Measurements from ENCODE around the gene SUN5. TPM values are rescaled to one million over a fixed set of nuclear protein-coding genes. Genes with fewer than 3 reads are reported as not detected.

The SUN5 gene
- total RNA-seq, 1 experiment from 2014 or later, result not detected

- no peak for DNase-seq
- H3K36me3 Mint-ChIP-seq (ENCODE audit: insufficient read depth, unreplicated experiment), result no peaks in the 10 kb centered on the region
- H3K27me3 Mint-ChIP-seq (ENCODE audit: unreplicated experiment), result no peaks in the 10 kb centered on the region
- H3K4me1 Mint-ChIP-seq (ENCODE audit: low read depth, unreplicated experiment), result no peaks in the 10 kb centered on the region
- H3K9me3 Mint-ChIP-seq (ENCODE audit: low read depth, unreplicated experiment), result no peaks in the 10 kb centered on the region
- BruUV-seq (replicated peaks), result no TSS peak
- CTCF ChIA-PET, result interaction anchor here (0.6 kb wide), 1 partner anchor 320 kb away, joined by 4 read pairs; no protein-coding TSS in a partner anchor
- TF ChIP-seq CTCF (IDR thresholded peaks at IDR 0.05; ENCODE audit: unreplicated experiment), result no peak
- no peak overlapping the region for H3K4me3 Mint-ChIP-seq (ENCODE audit: low read depth, unreplicated experiment)
- intact Hi-C loops (cut with micrococcal nuclease; ENCODE audit: unreplicated experiment), result no loop called here
- no peak overlapping the region for H3K27ac Mint-ChIP-seq (ENCODE audit: unreplicated experiment)
These were observed 24.6 kb upstream of the SUN5 start for GRCh38 chr20:33028875-33029274.

GRCh38 chr20:33027769-33028751 lies 23.8 kb upstream of the SUN5 start:
- DNase-seq, result no peak
- Mint-ChIP-seq H3K27ac (ENCODE audit: unreplicated experiment) (no peak overlapping the region), H3K4me1 (ENCODE audit: low read depth, unreplicated experiment) (no peaks in the 10 kb centered on the region), H3K9me3 (ENCODE audit: low read depth, unreplicated experiment) (no peaks in the 10 kb centered on the region), H3K36me3 (ENCODE audit: insufficient read depth, unreplicated experiment) (no peaks in the 10 kb centered on the region), H3K27me3 (ENCODE audit: unreplicated experiment) (no peaks in the 10 kb centered on the region), H3K4me3 (ENCODE audit: low read depth, unreplicated experiment) (no peak overlapping the region)
- CTCF ChIA-PET, result interaction anchor here (0.6 to 1.0 kb wide), 2 partner anchors 11 to 319 kb away, joined by 4 read pairs; no protein-coding TSS in a partner anchor
- intact Hi-C loops (cut with micrococcal nuclease; ENCODE audit: unreplicated experiment), result no loop called here
- TF ChIP-seq CTCF (IDR thresholded peaks at IDR 0.05; ENCODE audit: unreplicated experiment), result no peak
- BruUV-seq (replicated peaks), result no TSS peak

GRCh38 chr20:33026779-33027759 lies 22.8 kb upstream of the SUN5 start:
- H3K4me3 Mint-ChIP-seq (ENCODE audit: low read depth, unreplicated experiment), result no peak overlapping the region

More at GRCh38 chr20:33026779-33027759, 22.8 kb upstream of the SUN5 start:
- intact Hi-C loops (cut with micrococcal nuclease; ENCODE audit: unreplicated experiment), result no loop called here
- BruUV-seq (replicated peaks), result no TSS peak
- no peak for TF ChIP-seq CTCF (IDR thresholded peaks at IDR 0.05; ENCODE audit: unreplicated experiment)
- no peaks in the 10 kb centered on the region for H3K9me3 Mint-ChIP-seq (ENCODE audit: low read depth, unreplicated experiment)
- H3K36me3 Mint-ChIP-seq (ENCODE audit: insufficient read depth, unreplicated experiment), result no peaks in the 10 kb centered on the region
- CTCF ChIA-PET, result interaction anchor here (0.6 to 1.0 kb wide), 2 partner anchors 10 to 1947 kb away, joined by 4 to 10 read pairs; no protein-coding TSS in a partner anchor
- no peak for DNase-seq
- H3K27me3 Mint-ChIP-seq (ENCODE audit: unreplicated experiment), result no peaks in the 10 kb centered on the region
- no peaks in the 10 kb centered on the region for H3K4me1 Mint-ChIP-seq (ENCODE audit: low read depth, unreplicated experiment)
- H3K27ac Mint-ChIP-seq (ENCODE audit: unreplicated experiment), result no peak overlapping the region

All from Calu3 (cell line).